Lung (tissue), 12 donors: ENCODE results near the gene TSPAN18. TPM values are rescaled to one million over a fixed set of nuclear protein-coding genes. Genes with fewer than 3 reads are reported as not detected.
A peak's percentile ranks its signal among the peaks of the same experiment; 100 is the strongest.

ENCODE experiments used
- ATAC-seq: fragments of 200-7000 bp; cut with Tn5 transposase; one replicate; pipeline ENCODE4 v1.9.1; 2020; ENCODE audit warnings: moderate number of reproducible peaks; ENCODE audit not compliant: insufficient read depth, low FRiP score
- DNase-seq, 3 donors: peaks; one replicate each; pipeline ENCODE4 v3.0.0-alpha.2; 2013 to 2017
- H3K27ac ChIP-seq, 2 donors: one replicate each; pipeline ENCODE4 v1.5.1; 2013; ENCODE audit warnings: mild to moderate bottlenecking in 2 of 2, moderate library complexity in 2 of 2, control low read depth in 1 of 2, inconsistent platforms in 1 of 2, low read depth in 1 of 2, low read length in 1 of 2
- H3K27me3 ChIP-seq, 3 donors: one replicate each; pipeline ENCODE4 v1.5.1; 2013; ENCODE audit warnings: low read length in 2 of 3; ENCODE audit not compliant: control insufficient read depth in 3 of 3, insufficient read depth in 3 of 3
- H3K36me3 ChIP-seq, 4 donors: one replicate each; pipeline ENCODE4 v1.5.1; 2013; ENCODE audit warnings: low read length in 4 of 4, mild to moderate bottlenecking in 1 of 4, moderate library complexity in 1 of 4; ENCODE audit not compliant: control insufficient read depth in 4 of 4, insufficient read depth in 4 of 4
- H3K4me1 ChIP-seq, 5 donors: one replicate each; pipeline ENCODE4 v1.5.1; 2013; ENCODE audit warnings: low read length in 5 of 5, mild to moderate bottlenecking in 2 of 5, moderate library complexity in 1 of 5; ENCODE audit not compliant: control insufficient read depth in 5 of 5, insufficient read depth in 5 of 5
- H3K4me3 ChIP-seq: one replicate; pipeline ENCODE4 v1.5.1; 2013; ENCODE audit warnings: mild to moderate bottlenecking, control low read depth, moderate library complexity
- H3K9ac ChIP-seq, 2 donors: one replicate each; pipeline ENCODE4 v1.5.1; 2013; ENCODE audit warnings: low read length in 2 of 2, control low read depth in 1 of 2; ENCODE audit not compliant: insufficient read depth in 1 of 2
- H3K9me3 ChIP-seq, 4 donors: one replicate each; pipeline ENCODE4 v1.5.1; 2013; ENCODE audit warnings: low read length in 3 of 4, mild to moderate bottlenecking in 1 of 4, moderate library complexity in 1 of 4; ENCODE audit not compliant: control insufficient read depth in 4 of 4, insufficient read depth in 3 of 4
- WGBS, 2 donors: extraction: QIAGEN DNeasy Blood & Tissue Kit; methylation state at CpG; one replicate each; pipeline ENCODE4 v1.1.7; 2013; 5-methylcytosine and 5-hydroxymethylcytosine counted together
- polyA plus RNA-seq, 2 donors: library from polyadenylated mRNA; stranded (reverse); fragments of 200-250 nt; gene quantifications; one replicate each; pipeline ENCODE4 v1.2.1, GENCODE V29; 2013
- total RNA-seq, 2 donors: library from RNA; depleted of rRNA in 1 of 2; stranded (reverse); fragments of >200 nt in 1 of 2; gene quantifications; one replicate each; pipeline ENCODE4 v1.2.1, GENCODE V29; 2014 to 2021
- TF ChIP-seq, protein P1 (sequence below): IDR thresholded peaks from 2 replicates; pipeline ENCODE4 v1.5.1; 2012; ENCODE audit warnings: mild to moderate bottlenecking; ENCODE audit errors: control extremely low read depth, extremely low read depth
- donor health status: control.
- donor health status: control.
- donor health status: Bipolar disorder and iron deficiency.
- donor health status: healthy.
- donor health status: DM: yes; HTN: yes; CAD: no.

The TSPAN18 gene
- total and polyA plus RNA-seq, 4 donors: 8.3 to 40.7 (median 21.4) TPM

DNA sequence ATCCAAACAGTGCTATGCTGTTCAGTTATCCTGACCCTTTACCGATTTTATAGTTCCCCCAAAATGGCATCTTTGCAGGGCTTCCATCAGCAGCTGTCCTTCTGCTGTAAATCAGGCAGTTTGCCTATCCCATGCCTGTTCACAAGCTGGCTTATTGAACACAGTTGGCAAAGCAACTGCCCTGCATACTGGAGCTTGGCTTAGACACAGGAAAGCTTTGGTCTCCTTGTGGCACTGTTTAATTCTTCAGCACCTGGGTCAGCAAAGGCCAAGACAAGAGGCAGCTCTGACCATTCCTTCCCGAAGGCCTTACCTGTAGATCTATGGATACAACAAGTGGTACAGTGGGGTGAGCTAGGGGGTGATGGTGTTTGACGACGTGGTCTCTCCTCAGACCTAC is 32.2 kb downstream of the TSPAN18 start:
- no peak overlapping the region for H3K9ac ChIP-seq
- no peaks in the 10 kb centered on the region for H3K36me3 ChIP-seq
- H3K9me3 ChIP-seq: peaks cover 0 to 9% (median 0%) of the 10 kb centered on the region in 4 donors
- H3K4me3 ChIP-seq: no peak overlapping the region
- TF ChIP-seq, protein P1, sequence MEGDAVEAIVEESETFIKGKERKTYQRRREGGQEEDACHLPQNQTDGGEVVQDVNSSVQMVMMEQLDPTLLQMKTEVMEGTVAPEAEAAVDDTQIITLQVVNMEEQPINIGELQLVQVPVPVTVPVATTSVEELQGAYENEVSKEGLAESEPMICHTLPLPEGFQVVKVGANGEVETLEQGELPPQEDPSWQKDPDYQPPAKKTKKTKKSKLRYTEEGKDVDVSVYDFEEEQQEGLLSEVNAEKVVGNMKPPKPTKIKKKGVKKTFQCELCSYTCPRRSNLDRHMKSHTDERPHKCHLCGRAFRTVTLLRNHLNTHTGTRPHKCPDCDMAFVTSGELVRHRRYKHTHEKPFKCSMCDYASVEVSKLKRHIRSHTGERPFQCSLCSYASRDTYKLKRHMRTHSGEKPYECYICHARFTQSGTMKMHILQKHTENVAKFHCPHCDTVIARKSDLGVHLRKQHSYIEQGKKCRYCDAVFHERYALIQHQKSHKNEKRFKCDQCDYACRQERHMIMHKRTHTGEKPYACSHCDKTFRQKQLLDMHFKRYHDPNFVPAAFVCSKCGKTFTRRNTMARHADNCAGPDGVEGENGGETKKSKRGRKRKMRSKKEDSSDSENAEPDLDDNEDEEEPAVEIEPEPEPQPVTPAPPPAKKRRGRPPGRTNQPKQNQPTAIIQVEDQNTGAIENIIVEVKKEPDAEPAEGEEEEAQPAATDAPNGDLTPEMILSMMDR: no peak
- H3K27me3 ChIP-seq: no peaks in the 10 kb centered on the region
- peak in 1 of 3 donors; percentile 5 for DNase-seq
- no peak overlapping the region for H3K27ac ChIP-seq
- no peak for ATAC-seq
- 91 to 98% methylated on average over 4 of the region's 4 CpGs for WGBS, 2 donors
- peaks cover 13 to 37% (median 17%) of the 10 kb centered on the region in 5 donors for H3K4me1 ChIP-seq

DNA sequence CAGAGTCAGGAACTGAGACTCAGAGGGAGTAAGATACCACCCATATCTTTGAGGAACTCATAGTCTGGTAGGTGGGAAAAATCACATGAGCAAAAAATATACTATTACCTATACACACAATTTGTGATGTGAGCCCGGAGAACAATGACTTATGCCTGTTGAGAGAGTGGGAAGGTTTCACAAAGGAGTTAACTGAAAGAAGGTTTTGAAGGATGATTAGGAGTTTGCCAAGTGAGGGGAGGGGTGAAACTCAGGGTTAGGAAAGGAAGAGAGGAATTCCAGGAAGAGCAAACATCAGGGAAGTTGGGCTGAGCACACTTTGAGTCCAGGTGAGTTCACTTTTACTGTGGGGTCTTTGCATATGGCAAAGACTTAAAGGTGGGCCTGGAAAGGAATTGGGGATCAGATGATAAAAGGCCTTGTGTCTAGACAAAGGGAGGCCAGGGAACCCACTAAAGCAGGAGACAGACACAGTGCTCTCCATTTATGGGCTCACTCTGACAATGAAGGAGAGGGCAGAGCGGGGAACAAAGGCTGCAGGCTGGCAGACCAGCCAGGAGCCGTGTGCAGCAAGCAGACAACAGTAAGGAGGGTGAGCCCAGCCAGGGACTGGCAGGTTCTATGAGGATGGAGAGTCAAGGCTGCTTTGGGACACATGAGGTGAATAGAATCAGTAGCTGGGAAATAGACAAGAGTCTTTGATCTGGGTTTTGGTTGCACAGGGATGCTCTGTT is 33.1 kb downstream of the TSPAN18 start:
- TF ChIP-seq, protein P1: no peak
- no peak overlapping the region for H3K4me3 ChIP-seq
- DNase-seq (peak in 1 of 3 donors; percentile 4), ATAC-seq (no peak)
- H3K27me3 ChIP-seq: no peaks in the 10 kb centered on the region
- peak overlapping the region in 1 of 2 donors; percentile 1 for H3K27ac ChIP-seq
- H3K4me1 ChIP-seq: peaks cover 10 to 35% (median 17%) of the 10 kb centered on the region in 5 donors
- 87 to 91% methylated on average over 3 of the region's 3 CpGs for WGBS, 2 donors
- no peak overlapping the region for H3K9ac ChIP-seq
- H3K36me3 ChIP-seq: no peaks in the 10 kb centered on the region
- peaks cover 0 to 9% (median 0%) of the 10 kb centered on the region in 4 donors for H3K9me3 ChIP-seq

DNA sequence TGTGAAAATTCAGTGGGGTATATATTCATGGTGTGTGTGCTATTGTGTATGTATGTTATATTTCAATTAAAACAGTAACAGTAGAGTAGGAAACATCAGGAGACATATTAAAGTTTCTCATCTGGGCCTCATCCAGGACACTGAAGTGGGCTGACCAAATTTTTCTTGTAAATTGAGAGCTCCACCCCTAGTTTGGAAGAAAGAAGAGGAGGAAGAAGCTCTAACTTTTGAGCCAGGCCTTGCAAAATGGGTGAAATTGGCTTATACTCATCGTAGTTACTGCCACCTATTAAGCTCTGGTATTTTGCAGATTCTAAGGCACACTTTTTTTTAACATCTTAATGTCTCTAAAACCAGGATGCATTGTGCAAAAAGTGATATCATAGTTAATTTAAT is 33.7 kb downstream of the TSPAN18 start:
- DNase-seq (peak; percentile 11 to 45 (median 45)), ATAC-seq (no peak)
- Histone ChIP-seq H3K4me3 (no peak overlapping the region), H3K4me1 (peaks cover 6 to 30% (median 13%) of the 10 kb centered on the region in 5 donors), H3K36me3 (no peaks in the 10 kb centered on the region), H3K9me3 (peaks cover 0 to 11% (median 0%) of the 10 kb centered on the region in 4 donors), H3K9ac (no peak overlapping the region), H3K27me3 (no peaks in the 10 kb centered on the region), H3K27ac (peak overlapping the region in 1 of 2 donors; percentile 1)
- WGBS, 2 donors: 61 to 85% methylated on average over 1 of the region's 1 CpG
- TF ChIP-seq, protein P1: no peak
